ENCODE data around the gene ADAP1.
"Not testable (repeated sequence)": the region's sequence is repeated elsewhere in the genome, so short reads cannot be mapped to it uniquely, and the experiment has no call there.

GRCh38 chr7:924042-924441, 30.4 kb downstream of the ADAP1 start:
- not testable (repeated sequence) for TF ChIP-seq MAFK (IDR thresholded peaks at IDR 0.05; ENCODE audit: low read depth, low read length); FOSL1 (IDR thresholded peaks at IDR 0.05; ENCODE audit: insufficient read depth, low read depth, low read length); JUN (IDR thresholded peaks at IDR 0.05; ENCODE audit: low read depth, low read length)
